Central memory CD8-positive, alpha-beta T cell (primary cell): ENCODE measurements around the gene RGS2.

ENCODE experiments used
- ATAC-seq: fragments of 150-1000 bp; cut with Tn5 transposase; replicated peaks from 2 replicates; pipeline ENCODE4 v1.10.0; 2022; ENCODE audit warnings: mild to moderate bottlenecking, moderate FRiP score, moderate number of reproducible peaks; ENCODE audit not compliant: poor library complexity, severe bottlenecking; ENCODE audit errors: extremely low read depth
- DNase-seq, 2 donors: peaks; one replicate each; pipeline ENCODE4 v3.0.0; 2021; ENCODE audit warnings: low spot score in 2 of 2
- H3K27ac Mint-ChIP-seq: one replicate; pipeline ENCODE4 v1.8.0; 2022; ENCODE audit warnings: low read depth, mild to moderate bottlenecking, moderate library complexity, mixed read lengths
- H3K27me3 Mint-ChIP-seq: one replicate; pipeline ENCODE4 v1.8.0; 2022; ENCODE audit warnings: mixed read lengths
- H3K36me3 Mint-ChIP-seq: one replicate; pipeline ENCODE4 v1.8.0; 2022; ENCODE audit warnings: mild to moderate bottlenecking, moderate library complexity, mixed read lengths; ENCODE audit not compliant: insufficient read depth
- H3K4me1 Mint-ChIP-seq: one replicate; pipeline ENCODE4 v1.8.0; 2022; ENCODE audit warnings: mixed read lengths
- H3K4me3 Mint-ChIP-seq: one replicate; pipeline ENCODE4 v1.8.0; 2022; ENCODE audit warnings: mild to moderate bottlenecking, moderate library complexity, mixed read lengths
- H3K9me3 Mint-ChIP-seq: one replicate; pipeline ENCODE4 v1.8.0; 2022; ENCODE audit warnings: mixed read lengths

Gene RGS2

GRCh38 chr1:192817246-192817645 is 8.4 kb downstream of the RGS2 start:
- Mint-ChIP-seq H3K4me1 (no peaks in the 10 kb centered on the region), H3K27ac (no peak overlapping the region), H3K36me3 (no peaks in the 10 kb centered on the region), H3K9me3 (no peaks in the 10 kb centered on the region), H3K4me3 (no peak overlapping the region), H3K27me3 (no peaks in the 10 kb centered on the region)
- no peak for ATAC-seq
- no peak for DNase-seq

- Mint-ChIP-seq H3K9me3 (no peaks in the 10 kb centered on the region), H3K4me1 (no peaks in the 10 kb centered on the region), H3K27me3 (peaks cover 9% of the 10 kb centered on the region), H3K4me3 (no peak overlapping the region), H3K27ac (no peak overlapping the region), H3K36me3 (no peaks in the 10 kb centered on the region)
- DNase-seq (no peak), ATAC-seq (no peak)
Observed at GRCh38 chr1:192821296-192821695, 12.5 kb downstream of the RGS2 start.

- H3K36me3 Mint-ChIP-seq, result no peaks in the 10 kb centered on the region
- H3K27me3 Mint-ChIP-seq, result peaks cover 37% of the 10 kb centered on the region
- H3K4me3 Mint-ChIP-seq, result no peak overlapping the region
- H3K27ac Mint-ChIP-seq, result no peak overlapping the region
- H3K9me3 Mint-ChIP-seq, result no peaks in the 10 kb centered on the region
- ATAC-seq (no peak), DNase-seq (no peak)
- H3K4me1 Mint-ChIP-seq, result no peaks in the 10 kb centered on the region
Observed at GRCh38 chr1:192824511-192824910, 15.7 kb downstream of the RGS2 start.

GRCh38 chr1:192826791-192827546 is 18.1 kb downstream of the RGS2 start:
- no peaks in the 10 kb centered on the region for H3K9me3 Mint-ChIP-seq
- DNase-seq (no peak), ATAC-seq (no peak)
- H3K4me1 Mint-ChIP-seq, result no peaks in the 10 kb centered on the region
- peaks cover 58% of the 10 kb centered on the region for H3K27me3 Mint-ChIP-seq
- H3K4me3 Mint-ChIP-seq, result no peak overlapping the region
- H3K36me3 Mint-ChIP-seq, result no peaks in the 10 kb centered on the region
- no peak overlapping the region for H3K27ac Mint-ChIP-seq

GRCh38 chr1:192830595-192831246 is 21.9 kb downstream of the RGS2 start:
- no peak overlapping the region for H3K27ac Mint-ChIP-seq
- DNase-seq (no peak), ATAC-seq (no peak)
- no peaks in the 10 kb centered on the region for H3K9me3 Mint-ChIP-seq
- no peaks in the 10 kb centered on the region for H3K4me1 Mint-ChIP-seq
- H3K4me3 Mint-ChIP-seq, result no peak overlapping the region
- H3K27me3 Mint-ChIP-seq, result peaks cover 49% of the 10 kb centered on the region
- H3K36me3 Mint-ChIP-seq, result peaks cover 1% of the 10 kb centered on the region

- Mint-ChIP-seq H3K27me3 (peaks cover 47% of the 10 kb centered on the region), H3K4me1 (no peaks in the 10 kb centered on the region), H3K36me3 (peaks cover 1% of the 10 kb centered on the region), H3K4me3 (no peak overlapping the region), H3K27ac (no peak overlapping the region), H3K9me3 (no peaks in the 10 kb centered on the region)
- DNase-seq (no peak), ATAC-seq (no peak)
Observed at GRCh38 chr1:192831706-192832355, 23.0 kb downstream of the RGS2 start.

- Mint-ChIP-seq H3K27ac (no peak overlapping the region), H3K4me1 (no peaks in the 10 kb centered on the region), H3K36me3 (peaks cover 1% of the 10 kb centered on the region), H3K27me3 (peaks cover 40% of the 10 kb centered on the region), H3K9me3 (no peaks in the 10 kb centered on the region), H3K4me3 (no peak overlapping the region)
- ATAC-seq (no peak), DNase-seq (no peak)
Observed at GRCh38 chr1:192832492-192832891, 23.7 kb downstream of the RGS2 start.

GRCh38 chr1:192835116-192835515 is 26.3 kb downstream of the RGS2 start:
- no peak overlapping the region for H3K27ac Mint-ChIP-seq
- H3K9me3 Mint-ChIP-seq, result no peaks in the 10 kb centered on the region
- no peak for DNase-seq
- H3K4me1 Mint-ChIP-seq, result no peaks in the 10 kb centered on the region
- H3K27me3 Mint-ChIP-seq, result peaks cover 33% of the 10 kb centered on the region
- no peak overlapping the region for H3K4me3 Mint-ChIP-seq
- ATAC-seq, result no peak
- H3K36me3 Mint-ChIP-seq, result peaks cover 1% of the 10 kb centered on the region

GRCh38 chr1:192839162-192840066 is 30.6 kb downstream of the RGS2 start:
- no peaks in the 10 kb centered on the region for H3K4me1 Mint-ChIP-seq
- ATAC-seq (no peak), DNase-seq (no peak)
- peaks cover 42% of the 10 kb centered on the region for H3K27me3 Mint-ChIP-seq
- H3K4me3 Mint-ChIP-seq, result no peak overlapping the region
- H3K9me3 Mint-ChIP-seq, result no peaks in the 10 kb centered on the region
- no peak overlapping the region for H3K27ac Mint-ChIP-seq
- H3K36me3 Mint-ChIP-seq, result no peaks in the 10 kb centered on the region

- Mint-ChIP-seq H3K9me3 (no peaks in the 10 kb centered on the region), H3K27me3 (peaks cover 39% of the 10 kb centered on the region), H3K36me3 (no peaks in the 10 kb centered on the region), H3K4me3 (no peak overlapping the region), H3K4me1 (no peaks in the 10 kb centered on the region), H3K27ac (no peak overlapping the region)
- no peak for ATAC-seq
- DNase-seq, result no peak
Observed at GRCh38 chr1:192844360-192844759, 35.5 kb downstream of the RGS2 start.

GRCh38 chr1:192846950-192847349 is 38.1 kb downstream of the RGS2 start:
- H3K4me3 Mint-ChIP-seq, result no peak overlapping the region
- DNase-seq, result no peak
- peaks cover 14% of the 10 kb centered on the region for H3K27me3 Mint-ChIP-seq
- no peaks in the 10 kb centered on the region for H3K36me3 Mint-ChIP-seq
- no peaks in the 10 kb centered on the region for H3K4me1 Mint-ChIP-seq
- ATAC-seq, result no peak
- H3K9me3 Mint-ChIP-seq, result no peaks in the 10 kb centered on the region
- no peak overlapping the region for H3K27ac Mint-ChIP-seq

GRCh38 chr1:192849011-192849410 is 40.2 kb downstream of the RGS2 start:
- Mint-ChIP-seq H3K4me3 (no peak overlapping the region), H3K4me1 (no peaks in the 10 kb centered on the region), H3K27me3 (peaks cover 7% of the 10 kb centered on the region), H3K27ac (no peak overlapping the region), H3K36me3 (no peaks in the 10 kb centered on the region), H3K9me3 (no peaks in the 10 kb centered on the region)
- ATAC-seq (no peak), DNase-seq (no peak)
